Left ventricle myocardium inferior (tissue), 1 donor: ENCODE data around the gene BCL2L2. TPM values are rescaled to one million over a fixed set of nuclear protein-coding genes. Genes with fewer than 3 reads are reported as not detected.

Experiments used
- DNase-seq: peaks from one replicate; pipeline ENCODE4 v3.0.0-alpha.2; 2020
- H3K27ac ChIP-seq: fragments of 200-600 bp; replicated peaks from 2 replicates; pipeline ENCODE4 v1.8.0; 2021
- H3K27me3 ChIP-seq: fragments of 200-600 bp; 2 replicates; pipeline ENCODE4 v1.8.0; 2021; ENCODE audit warnings: low read depth
- H3K36me3 ChIP-seq: fragments of 200-600 bp; 2 replicates; pipeline ENCODE4 v1.8.0; 2021
- H3K4me1 ChIP-seq: fragments of 200-600 bp; 2 replicates; pipeline ENCODE4 v1.8.0; 2021
- H3K4me3 ChIP-seq: fragments of 200-600 bp; 2 replicates; pipeline ENCODE4 v1.8.0; 2021; ENCODE audit warnings: mild to moderate bottlenecking, moderate library complexity
- H3K9me3 ChIP-seq: fragments of 200-600 bp; replicated peaks from 2 replicates; pipeline ENCODE4 v1.8.0; 2021
- CTCF ChIP-seq: fragments of 200-600 bp; IDR thresholded peaks from 2 replicates; pipeline ENCODE4 v1.8.0; 2021; ENCODE audit warnings: antibody characterized with exemption, mild to moderate bottlenecking, borderline replicate concordance
- intact Hi-C: fragments of 100-400 bp; cut with micrococcal nuclease; formaldehyde crosslinking; loops from one replicate; pipeline ENCODE4 v1.11.0; 2022
- total RNA-seq: library from RNA; stranded (reverse); fragmentation: NEBNext Ultra II Directional; extraction: Animal tissue kit (Norgen Biotek cat#: 25700); gene quantifications from one replicate; pipeline ENCODE4 v1.2.1, GENCODE V29; 2021
- donor health status: DM: no; HTN: yes; CAD: no; lungs with severe emphysema.

BCL2L2 gene
- total RNA-seq, 1 donor from 2014 or later, result 37.5 TPM

GRCh38 chr14:23308721-23309445 lies 2.2 kb downstream of the BCL2L2 start:
- no peak for DNase-seq
- Histone ChIP-seq H3K36me3 (peaks cover 30% of the 10 kb centered on the region), H3K9me3 (no peaks in the 10 kb centered on the region), H3K27me3 (no peaks in the 10 kb centered on the region), H3K4me1 (peaks cover 38% of the 10 kb centered on the region), H3K27ac (no peak overlapping the region), H3K4me3 (no peak overlapping the region)
- no peak for TF ChIP-seq CTCF
- intact Hi-C loops, result no loop called here

GRCh38 chr14:23310546-23310945 lies 3.9 kb downstream of the BCL2L2 start:
- no peaks in the 10 kb centered on the region for H3K9me3 ChIP-seq
- no peak overlapping the region for H3K4me3 ChIP-seq
- H3K27me3 ChIP-seq, result no peaks in the 10 kb centered on the region
- TF ChIP-seq CTCF, result no peak
- peaks cover 37% of the 10 kb centered on the region for H3K4me1 ChIP-seq
- intact Hi-C loops, result no loop called here
- H3K27ac ChIP-seq, result no peak overlapping the region
- H3K36me3 ChIP-seq, result peaks cover 30% of the 10 kb centered on the region
- DNase-seq, result no peak

GRCh38 chr14:23316300-23316699 lies 9.7 kb downstream of the BCL2L2 start:
- intact Hi-C loops, result no loop called here
- H3K4me3 ChIP-seq, result no peak overlapping the region
- H3K4me1 ChIP-seq, result peaks cover 6% of the 10 kb centered on the region
- no peaks in the 10 kb centered on the region for H3K9me3 ChIP-seq
- no peak for TF ChIP-seq CTCF
- no peak for DNase-seq
- H3K27me3 ChIP-seq, result no peaks in the 10 kb centered on the region
- H3K36me3 ChIP-seq, result peaks cover under 1% of the 10 kb centered on the region
- no peak overlapping the region for H3K27ac ChIP-seq

GRCh38 chr14:23319746-23320583 lies 13.3 kb downstream of the BCL2L2 start:
- peak overlapping the region; percentile 97 for H3K4me3 ChIP-seq
- H3K27ac ChIP-seq, result peak overlapping the region; percentile 98
- intact Hi-C loops, result no loop called here
- H3K27me3 ChIP-seq, result no peaks in the 10 kb centered on the region
- H3K36me3 ChIP-seq, result peaks cover 22% of the 10 kb centered on the region
- peaks cover 36% of the 10 kb centered on the region for H3K4me1 ChIP-seq
- TF ChIP-seq CTCF, result no peak
- H3K9me3 ChIP-seq, result no peaks in the 10 kb centered on the region
- DNase-seq, result no peak

- Histone ChIP-seq H3K4me3 (peak within 1 kb of the TSS; percentile 97), H3K36me3 (peaks cover 28% of the 10 kb centered on the region), H3K27me3 (no peaks in the 10 kb centered on the region), H3K9me3 (no peaks in the 10 kb centered on the region), H3K27ac (peak within 1 kb of the TSS; percentile 98), H3K4me1 (peaks cover 36% of the 10 kb centered on the region)
- no peak for TF ChIP-seq CTCF
- peak; percentile 98 for DNase-seq
- intact Hi-C loops, result no loop called here
Measured at GRCh38 chr14:23320584-23321571, 14.2 kb downstream of the BCL2L2 start, which contains the start of gene PABPN1. TSS of gene PABPN1 (plus strand) at chr14:23321457. CDS start at chr14:23321470, 13 bp downstream.
